Panc1 (cell line): ENCODE results near the gene SERHL2.

Experiments
- CTCF ChIP-seq: fragments of 450-650 bp; IDR thresholded peaks from 2 replicates; pipeline ENCODE4 v1.5.1; 2017; ENCODE audit warnings: mild to moderate bottlenecking
- POLR2AphosphoS5 ChIP-seq: IDR thresholded peaks from 2 replicates; pipeline ENCODE4 v1.6.1; 2012; ENCODE audit warnings: mild to moderate bottlenecking, low read depth, low read length, moderate library complexity
- TF ChIP-seq, protein P1 (sequence below), 2 experiments: IDR thresholded peaks; 2 replicates each; pipeline ENCODE4 v1.6.1; 2011 to 2012; ENCODE audit warnings: low read depth in 2 of 2, control low read depth in 1 of 2, low read length in 1 of 2, mild to moderate bottlenecking in 1 of 2, moderate library complexity in 1 of 2; ENCODE audit not compliant: insufficient read depth in 1 of 2

GRCh38 chr22:42610186-42610585 lies 56.4 kb downstream of the SERHL2 start:
- TF ChIP-seq CTCF, result no peak
- TF ChIP-seq, protein P1, sequence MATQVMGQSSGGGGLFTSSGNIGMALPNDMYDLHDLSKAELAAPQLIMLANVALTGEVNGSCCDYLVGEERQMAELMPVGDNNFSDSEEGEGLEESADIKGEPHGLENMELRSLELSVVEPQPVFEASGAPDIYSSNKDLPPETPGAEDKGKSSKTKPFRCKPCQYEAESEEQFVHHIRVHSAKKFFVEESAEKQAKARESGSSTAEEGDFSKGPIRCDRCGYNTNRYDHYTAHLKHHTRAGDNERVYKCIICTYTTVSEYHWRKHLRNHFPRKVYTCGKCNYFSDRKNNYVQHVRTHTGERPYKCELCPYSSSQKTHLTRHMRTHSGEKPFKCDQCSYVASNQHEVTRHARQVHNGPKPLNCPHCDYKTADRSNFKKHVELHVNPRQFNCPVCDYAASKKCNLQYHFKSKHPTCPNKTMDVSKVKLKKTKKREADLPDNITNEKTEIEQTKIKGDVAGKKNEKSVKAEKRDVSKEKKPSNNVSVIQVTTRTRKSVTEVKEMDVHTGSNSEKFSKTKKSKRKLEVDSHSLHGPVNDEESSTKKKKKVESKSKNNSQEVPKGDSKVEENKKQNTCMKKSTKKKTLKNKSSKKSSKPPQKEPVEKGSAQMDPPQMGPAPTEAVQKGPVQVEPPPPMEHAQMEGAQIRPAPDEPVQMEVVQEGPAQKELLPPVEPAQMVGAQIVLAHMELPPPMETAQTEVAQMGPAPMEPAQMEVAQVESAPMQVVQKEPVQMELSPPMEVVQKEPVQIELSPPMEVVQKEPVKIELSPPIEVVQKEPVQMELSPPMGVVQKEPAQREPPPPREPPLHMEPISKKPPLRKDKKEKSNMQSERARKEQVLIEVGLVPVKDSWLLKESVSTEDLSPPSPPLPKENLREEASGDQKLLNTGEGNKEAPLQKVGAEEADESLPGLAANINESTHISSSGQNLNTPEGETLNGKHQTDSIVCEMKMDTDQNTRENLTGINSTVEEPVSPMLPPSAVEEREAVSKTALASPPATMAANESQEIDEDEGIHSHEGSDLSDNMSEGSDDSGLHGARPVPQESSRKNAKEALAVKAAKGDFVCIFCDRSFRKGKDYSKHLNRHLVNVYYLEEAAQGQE (IDR thresholded peaks at IDR 0.05; ENCODE audit: insufficient read depth in 1 of 2, low read depth in 2 of 2, low read length in 1 of 2), result no peak
- TF ChIP-seq POLR2AphosphoS5, result no peak
